MM.1S (cell line): ENCODE results near the gene ENTPD6.

ENCODE experiments used
- EZH2 ChIP-seq: fragments of 300-600 bp; sonication (generic); optimal IDR thresholded peaks from 2 replicates; pipeline ENCODE3; 2017; ENCODE audit warnings: low read depth, mild to moderate bottlenecking, antibody characterized with exemption, low read length, mixed read lengths
- TF ChIP-seq, protein P1 (sequence below): fragments of 300-600 bp; sonication (generic); IDR thresholded peaks from 2 replicates; pipeline ENCODE4 v1.5.1; 2016; ENCODE audit warnings: antibody characterized with exemption, low read length, mixed read lengths

DNA sequence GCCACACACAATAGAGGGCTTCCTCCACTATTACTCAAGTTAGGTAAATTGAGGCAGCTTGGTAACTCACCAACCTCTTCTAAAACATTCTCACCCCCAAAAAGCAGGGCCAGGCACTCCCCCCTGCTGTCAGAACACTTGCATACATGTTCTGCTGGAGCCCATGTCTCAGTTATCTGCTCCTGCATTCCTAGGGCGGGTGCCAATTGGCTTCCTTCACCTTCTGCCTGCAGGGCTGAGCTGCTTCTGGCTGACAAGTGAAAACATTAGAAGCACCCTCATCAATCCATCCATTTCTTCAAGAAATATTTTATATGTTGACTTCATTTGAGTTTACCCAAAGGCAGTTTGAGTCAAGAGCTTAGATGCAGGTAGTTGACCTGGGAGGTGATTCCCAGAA lies 4.5 kb upstream of the ENTPD6 start:
- TF ChIP-seq, protein P1, sequence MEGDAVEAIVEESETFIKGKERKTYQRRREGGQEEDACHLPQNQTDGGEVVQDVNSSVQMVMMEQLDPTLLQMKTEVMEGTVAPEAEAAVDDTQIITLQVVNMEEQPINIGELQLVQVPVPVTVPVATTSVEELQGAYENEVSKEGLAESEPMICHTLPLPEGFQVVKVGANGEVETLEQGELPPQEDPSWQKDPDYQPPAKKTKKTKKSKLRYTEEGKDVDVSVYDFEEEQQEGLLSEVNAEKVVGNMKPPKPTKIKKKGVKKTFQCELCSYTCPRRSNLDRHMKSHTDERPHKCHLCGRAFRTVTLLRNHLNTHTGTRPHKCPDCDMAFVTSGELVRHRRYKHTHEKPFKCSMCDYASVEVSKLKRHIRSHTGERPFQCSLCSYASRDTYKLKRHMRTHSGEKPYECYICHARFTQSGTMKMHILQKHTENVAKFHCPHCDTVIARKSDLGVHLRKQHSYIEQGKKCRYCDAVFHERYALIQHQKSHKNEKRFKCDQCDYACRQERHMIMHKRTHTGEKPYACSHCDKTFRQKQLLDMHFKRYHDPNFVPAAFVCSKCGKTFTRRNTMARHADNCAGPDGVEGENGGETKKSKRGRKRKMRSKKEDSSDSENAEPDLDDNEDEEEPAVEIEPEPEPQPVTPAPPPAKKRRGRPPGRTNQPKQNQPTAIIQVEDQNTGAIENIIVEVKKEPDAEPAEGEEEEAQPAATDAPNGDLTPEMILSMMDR, result no peak
- TF ChIP-seq EZH2, result no peak
